Fibroblast of skin of left biceps (primary cell): ENCODE data around the gene CHST3.
"Not testable (repeated sequence)": the region's sequence is repeated elsewhere in the genome, so short reads cannot be mapped to it uniquely, and the experiment has no call there.

ENCODE experiments used
- DNase-seq, 2 experiments: peaks; one replicate each; pipeline ENCODE4 v3.0.0-alpha.2; 2013; ENCODE audit warnings: low read depth in 2 of 2

CHST3 gene

GRCh38 chr10:71972746-71973695, 8.8 kb downstream of the CHST3 start:
- no peak for DNase-seq

- no peak for DNase-seq
Measured at GRCh38 chr10:71973777-71974488, 9.7 kb downstream of the CHST3 start.

- no peak for DNase-seq
Measured at GRCh38 chr10:71974489-71975021, 10.4 kb downstream of the CHST3 start.

DNA sequence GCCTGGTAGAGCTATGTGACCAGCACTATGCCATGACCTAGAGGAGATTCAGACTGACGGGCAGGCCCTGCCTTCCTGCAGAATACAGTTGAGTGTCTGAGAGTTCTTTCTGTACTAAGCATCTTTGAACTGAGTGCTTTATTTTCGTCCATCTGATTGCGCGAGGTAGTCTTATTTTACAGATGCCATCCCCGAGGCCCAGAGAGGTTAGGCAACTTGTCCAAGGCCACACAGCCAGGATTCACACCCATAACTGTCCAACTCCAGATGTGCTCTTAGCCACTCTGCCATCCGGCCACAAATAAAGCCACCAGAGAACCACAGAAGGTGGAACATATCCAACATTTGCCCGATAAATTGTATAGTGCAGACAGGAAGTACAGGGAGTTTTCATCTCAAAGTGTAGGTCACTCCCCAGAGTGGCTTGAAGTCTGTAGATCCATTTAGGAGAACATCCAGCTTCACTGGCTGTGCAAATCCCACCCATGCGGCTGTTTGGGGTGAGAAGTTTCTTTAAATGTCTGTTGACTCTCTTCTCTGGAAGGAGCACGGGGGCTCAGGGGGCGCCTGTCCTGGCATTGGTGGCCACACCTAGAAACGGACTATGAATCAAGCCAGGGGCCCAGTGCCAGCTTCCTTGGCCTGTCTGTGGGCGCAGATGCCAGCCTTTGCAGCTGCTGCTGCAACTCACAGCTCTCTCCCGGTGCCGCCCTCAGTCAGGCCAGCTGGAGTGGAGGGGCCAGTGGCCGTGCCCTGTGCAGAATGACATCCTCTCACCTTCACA, 11.1 kb downstream of the CHST3 start:
- DNase-seq: no peak

DNA sequence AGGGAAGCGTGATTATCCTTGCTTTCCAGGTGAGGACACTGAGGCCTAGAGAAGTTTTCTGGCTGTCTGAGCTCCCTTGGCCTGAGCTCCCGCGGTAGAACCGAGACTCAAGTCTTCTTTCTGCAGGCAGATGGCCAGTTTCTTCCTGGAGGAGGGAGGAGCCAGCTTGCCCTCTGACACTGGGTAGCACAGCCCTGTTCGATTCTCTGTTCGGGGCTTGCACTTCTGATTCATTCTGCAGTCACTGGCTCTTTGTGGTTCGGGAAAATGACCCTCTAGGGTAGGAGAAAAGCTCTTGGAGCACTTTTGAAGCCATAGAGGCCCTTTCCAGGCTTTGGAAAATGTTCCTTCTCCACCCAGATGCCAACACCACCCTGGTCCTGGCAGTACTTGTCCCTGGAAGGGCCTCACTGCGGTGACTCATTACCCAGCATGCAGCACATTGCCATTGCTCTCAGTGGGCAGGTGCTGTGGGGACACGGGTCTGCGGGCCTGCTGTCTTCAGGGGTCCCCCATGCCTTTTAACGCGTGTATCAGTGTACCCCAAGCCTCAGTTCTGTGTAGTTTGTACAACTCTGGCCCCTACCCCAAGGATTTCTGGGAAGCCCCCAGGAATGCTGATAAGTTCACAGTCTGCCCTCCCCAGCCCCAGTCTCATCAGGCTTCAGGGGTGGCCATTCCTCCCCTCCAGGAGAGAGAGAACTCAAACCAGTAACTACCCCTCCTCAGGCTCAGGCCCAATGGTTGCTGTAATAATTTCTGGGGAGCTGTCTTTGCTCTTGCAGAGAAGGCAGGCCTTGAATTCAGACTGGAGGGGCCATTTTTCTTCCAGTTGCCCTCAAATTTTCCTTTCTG, 11.9 kb downstream of the CHST3 start:
- no peak for DNase-seq

GRCh38 chr10:71977614-71977903, 13.4 kb downstream of the CHST3 start:
- not testable (repeated sequence) for DNase-seq

GRCh38 chr10:71978476-71978875, 14.3 kb downstream of the CHST3 start:
- no peak for DNase-seq

DNA sequence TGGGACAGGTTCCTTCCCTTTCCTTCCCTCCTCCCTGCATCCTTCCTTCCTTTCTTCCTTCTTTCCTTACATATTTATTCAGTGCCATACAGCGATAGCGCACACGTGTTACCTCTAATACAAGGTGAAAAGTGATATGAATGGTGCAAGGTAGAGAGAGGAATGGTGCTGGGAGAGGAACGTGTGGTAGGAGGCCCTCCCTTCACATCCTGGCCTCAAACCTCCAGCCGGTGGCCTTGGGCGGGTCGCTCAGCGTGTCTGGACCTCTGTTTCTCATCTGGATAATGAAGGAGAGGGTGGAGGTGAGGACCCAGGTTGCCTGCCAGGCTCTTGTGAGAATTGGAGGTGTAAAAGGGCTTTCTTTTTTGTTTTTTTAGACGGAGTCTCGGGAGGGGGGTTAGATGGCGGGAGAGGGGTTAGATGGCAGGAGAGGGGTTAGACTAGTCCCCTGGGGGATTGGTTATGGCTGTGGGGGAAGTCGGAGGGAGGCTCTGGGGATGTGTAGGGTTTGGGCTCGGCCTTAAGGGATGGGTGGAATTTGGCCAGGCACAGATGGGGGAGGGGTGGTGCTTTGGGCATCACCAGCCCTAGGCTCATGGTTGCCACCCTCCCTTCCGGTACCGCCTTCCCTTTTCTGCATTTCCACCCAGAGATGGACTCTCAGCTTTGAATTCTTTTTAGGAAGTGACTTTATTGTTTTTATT, 14.9 kb downstream of the CHST3 start:
- DNase-seq: no peak

DNA sequence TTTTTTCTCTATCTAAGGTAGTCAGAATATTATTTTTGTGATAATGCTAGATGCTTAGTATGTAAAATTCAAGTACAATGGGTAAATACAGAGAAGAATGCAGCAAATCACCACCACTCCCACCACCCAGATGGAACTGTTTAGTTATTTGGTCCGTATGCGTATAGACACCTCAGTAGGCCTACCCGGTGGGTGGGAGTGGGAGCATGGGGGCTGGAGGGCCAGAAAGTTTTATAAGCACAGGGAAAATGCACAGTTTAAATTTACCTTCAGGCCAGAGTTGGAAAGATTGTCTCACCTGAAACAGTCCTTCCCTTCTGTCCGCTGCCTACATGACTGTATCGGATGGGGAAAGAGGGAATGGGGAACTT, 15.5 kb downstream of the CHST3 start:
- DNase-seq: no peak

DNA sequence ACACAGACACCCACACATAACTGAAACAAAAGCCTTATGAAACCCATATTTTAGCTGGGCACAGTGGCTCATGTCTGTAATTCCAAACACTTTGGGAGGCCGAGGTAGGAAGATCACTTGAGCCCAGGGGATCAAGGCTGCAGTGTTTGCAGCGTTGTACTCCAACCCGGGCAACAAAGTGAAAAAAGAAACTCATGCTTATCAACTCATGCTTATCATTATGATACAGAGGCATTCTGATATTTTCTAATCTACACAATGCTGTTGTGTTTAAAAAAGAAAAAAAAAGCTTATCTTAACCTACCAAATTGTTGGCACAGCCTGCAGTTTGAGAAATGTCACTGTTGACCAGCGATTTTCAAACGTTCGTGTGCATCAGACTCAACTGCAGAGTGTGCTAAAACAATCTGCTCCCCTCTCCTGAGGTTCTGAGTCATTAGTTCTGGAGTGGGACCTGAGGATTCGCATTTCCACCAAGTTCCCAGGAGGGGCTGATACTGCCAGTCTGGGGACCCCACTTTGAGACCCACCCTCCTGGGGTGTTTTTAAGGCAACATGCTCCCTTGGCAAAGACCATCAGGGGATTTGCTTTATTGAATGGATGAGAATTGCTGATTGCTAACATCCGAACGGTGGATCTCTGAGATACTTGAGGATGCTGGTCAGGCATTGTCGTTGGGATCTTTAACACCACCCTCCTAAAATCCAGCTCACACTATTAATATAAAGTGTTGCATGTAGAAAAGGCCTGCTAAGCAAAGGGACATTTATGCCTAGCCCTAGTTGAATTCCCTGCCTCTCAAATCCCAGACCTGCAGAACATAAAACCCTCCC, 16.2 kb downstream of the CHST3 start:
- no peak for DNase-seq

GRCh38 chr10:71981015-71981875, 17.1 kb downstream of the CHST3 start:
- DNase-seq: no peak

- DNase-seq: no peak
Measured at GRCh38 chr10:71981876-71982230, 17.7 kb downstream of the CHST3 start.

DNA sequence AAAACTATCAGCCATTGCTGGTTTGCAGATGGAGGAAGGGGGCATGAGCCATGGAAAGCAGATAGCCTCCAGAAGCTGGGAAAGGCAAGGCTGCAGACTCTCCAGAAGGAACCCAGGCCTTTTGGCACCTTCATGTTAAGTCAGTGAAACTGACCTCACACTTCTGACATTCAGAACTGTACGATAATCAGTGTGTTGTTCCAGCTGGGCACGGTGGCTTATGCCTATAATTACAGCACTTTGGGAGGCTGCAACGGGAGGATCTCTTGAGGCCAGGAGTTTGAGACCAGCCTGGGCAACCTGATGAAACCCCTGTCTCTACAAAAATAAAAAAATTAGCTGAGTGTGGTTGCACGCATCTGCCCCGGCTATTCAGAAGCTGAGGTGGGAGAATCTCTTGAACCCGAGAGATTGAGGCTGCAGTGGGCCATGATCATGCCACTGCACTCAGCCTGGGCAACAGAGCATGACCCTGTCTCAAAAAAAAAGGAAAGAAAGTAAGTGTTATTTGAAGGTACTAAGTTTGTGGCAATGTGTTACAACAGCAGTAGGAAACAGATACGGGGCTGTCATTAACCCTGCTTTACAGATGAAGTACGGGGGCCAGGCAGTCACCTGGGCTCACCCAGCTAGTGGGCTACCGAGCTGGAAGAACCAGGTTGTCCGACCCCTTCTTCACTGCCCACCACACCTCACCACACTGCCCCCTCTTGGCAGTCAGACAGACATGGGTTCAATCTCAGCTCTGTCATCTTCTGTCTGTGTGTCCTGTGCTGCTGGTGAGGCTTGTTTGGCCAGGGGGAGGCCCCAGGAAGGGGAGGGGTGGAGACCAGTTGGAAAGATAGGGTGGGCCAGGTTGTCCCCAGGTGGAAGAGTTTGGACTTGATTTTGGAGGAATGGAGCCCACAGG, 18.3 kb downstream of the CHST3 start:
- DNase-seq: no peak

DNA sequence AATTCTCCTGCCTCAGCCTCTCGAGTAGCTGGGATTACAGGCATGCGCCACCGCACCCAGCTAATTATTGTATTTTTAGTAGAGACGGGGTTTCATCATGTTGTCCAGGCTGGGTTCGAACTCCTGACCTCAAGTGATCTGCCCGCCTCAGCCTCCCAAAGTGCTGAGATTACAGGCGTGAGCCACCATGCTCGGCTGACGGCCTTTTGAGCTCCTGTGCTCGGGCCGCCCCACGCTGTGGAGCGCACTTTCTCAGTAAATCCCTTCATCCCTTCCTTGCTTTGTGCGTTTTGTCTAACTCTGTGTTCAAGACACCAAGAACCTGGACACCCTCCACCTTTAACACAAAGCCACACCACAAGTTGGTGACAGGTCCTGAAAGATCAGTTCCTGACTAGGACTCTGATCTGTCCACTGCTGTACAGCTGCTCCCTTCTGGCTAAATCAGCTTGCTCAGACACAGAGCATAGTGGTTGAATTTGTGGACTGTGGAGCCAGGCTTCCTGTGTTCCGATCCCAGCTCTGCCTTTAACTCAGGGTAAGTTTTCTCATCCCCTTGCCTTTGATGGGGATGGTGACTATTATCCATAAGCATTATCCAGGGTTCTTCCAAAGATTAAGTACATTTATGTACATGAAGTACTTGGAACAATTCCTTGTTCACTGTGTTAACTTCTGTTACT, 20.1 kb downstream of the CHST3 start:
- no peak for DNase-seq

- no peak for DNase-seq
Measured at GRCh38 chr10:71984809-71985388, 20.7 kb downstream of the CHST3 start.

GRCh38 chr10:71985542-71986250, 21.5 kb downstream of the CHST3 start:
- peak in 1 of 2 experiments; percentile 39 for DNase-seq
